ENCODE results near the gene ZDHHC3. TPM values are rescaled to one million over a fixed set of nuclear protein-coding genes. Genes with fewer than 3 reads are reported as not detected.

Gene ZDHHC3
- total RNA-seq, 2 donors from 2014 or later = 64.6 to 91.7 TPM

- H3K27ac ChIP-seq = no peak overlapping the region
- 78% methylated on average over 3 of the region's 3 CpGs for WGBS
- H3K36me3 ChIP-seq = peaks cover 0 to 3% of the 10 kb centered on the region in 2 donors
These were observed 52.1 kb downstream of the ZDHHC3 start for GRCh38 chr3:44923632-44924456.

DNA sequence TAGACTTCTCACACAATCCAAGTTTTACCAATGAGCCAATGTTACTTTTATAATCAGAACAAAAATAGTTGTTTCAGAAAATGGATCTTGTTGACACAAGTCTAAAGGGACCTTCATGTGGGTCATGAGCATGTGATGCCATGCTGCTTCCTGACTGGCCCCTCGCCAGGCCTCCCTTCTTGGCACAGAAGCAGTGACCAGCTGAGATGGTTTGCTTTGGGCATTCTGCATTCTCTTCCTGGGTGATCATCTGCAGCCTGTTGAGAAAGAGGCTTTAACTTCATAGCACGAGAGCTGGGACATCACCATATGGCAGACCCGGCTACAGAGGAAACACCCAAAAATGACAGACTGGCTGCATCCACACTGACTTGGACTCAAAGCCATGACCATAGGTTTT, 55.9 kb downstream of the ZDHHC3 start:
- Histone ChIP-seq H3K36me3 (no peaks in the 10 kb centered on the region), H3K27ac (no peak overlapping the region), H3K27me3 (replicated peaks; ENCODE audit: insufficient read depth) (no peaks in the 10 kb centered on the region), H3K9me3 (no peaks in the 10 kb centered on the region), H3K4me1 (replicated peaks) (no peaks in the 10 kb centered on the region), H3K4me3 (no peak overlapping the region)
- TF ChIP-seq CTCF (IDR thresholded peaks at IDR 0.05) = no peak
- no peak for TF ChIP-seq POLR2A (IDR thresholded peaks at IDR 0.05)
- TF ChIP-seq POLR2AphosphoS5 (IDR thresholded peaks at IDR 0.05) = no peak
- intact Hi-C loops (cut with DNase I) = no loop called here
- WGBS = 90% methylated on average over 3 of the region's 3 CpGs
- DNase-seq (ENCODE audit: low spot score) = no peak

More at GRCh38 chr3:44923632-44924456, 52.1 kb downstream of the ZDHHC3 start:
- TF ChIP-seq POLR2A (IDR thresholded peaks at IDR 0.05) (no peak), CTCF (IDR thresholded peaks at IDR 0.05) (no peak), POLR2AphosphoS5 (IDR thresholded peaks at IDR 0.05) (no peak)
- H3K27me3 ChIP-seq (replicated peaks; ENCODE audit: insufficient read depth) = no peaks in the 10 kb centered on the region
- intact Hi-C loops (cut with DNase I) = no loop called here
- H3K4me1 ChIP-seq (replicated peaks) = no peaks in the 10 kb centered on the region
- H3K9me3 ChIP-seq = no peaks in the 10 kb centered on the region
- no peak for DNase-seq (ENCODE audit: low spot score)
- no peak overlapping the region for H3K4me3 ChIP-seq

- TF ChIP-seq POLR2AphosphoS5 (IDR thresholded peaks at IDR 0.05) (no peak), CTCF (IDR thresholded peaks at IDR 0.05) (no peak)
- no peaks in the 10 kb centered on the region for H3K4me1 ChIP-seq (replicated peaks)
- H3K27me3 ChIP-seq (replicated peaks; ENCODE audit: insufficient read depth) = no peaks in the 10 kb centered on the region
- no peak for DNase-seq (ENCODE audit: low spot score)
- no peak overlapping the region for H3K27ac ChIP-seq
- intact Hi-C loops (cut with DNase I) = loop anchor here (10.0 kb wide), 1 partner anchor 594 kb away; no protein-coding TSS in a partner anchor
- H3K36me3 ChIP-seq = no peaks in the 10 kb centered on the region
- WGBS = 70% methylated on average over 6 of the region's 6 CpGs
- no peak overlapping the region for H3K4me3 ChIP-seq
- H3K9me3 ChIP-seq = no peaks in the 10 kb centered on the region
These were observed 57.4 kb downstream of the ZDHHC3 start for GRCh38 chr3:44918581-44918980.

DNA sequence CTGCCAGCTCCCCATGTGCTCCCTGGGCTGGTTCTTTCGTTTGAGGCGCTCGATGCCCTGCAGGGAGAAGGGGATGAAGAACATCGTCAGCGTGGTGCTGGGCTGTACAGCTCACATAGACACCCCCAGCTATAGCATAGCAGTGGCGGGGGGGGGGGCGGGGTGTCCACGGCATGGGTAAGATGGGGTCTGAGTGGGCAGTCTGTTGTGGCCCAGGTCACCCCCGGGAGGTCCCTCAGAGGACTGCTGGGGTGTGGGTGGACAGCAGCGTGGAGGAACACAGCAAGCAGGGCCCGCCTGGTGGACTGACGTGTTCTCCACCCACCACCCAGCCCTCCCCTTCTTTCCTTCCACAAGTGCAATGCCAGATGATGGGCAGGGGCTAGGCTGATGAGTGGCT, 57.9 kb downstream of the ZDHHC3 start:
- Histone ChIP-seq H3K4me1 (replicated peaks) (no peaks in the 10 kb centered on the region), H3K36me3 (no peaks in the 10 kb centered on the region), H3K9me3 (no peaks in the 10 kb centered on the region), H3K27ac (no peak overlapping the region), H3K27me3 (replicated peaks; ENCODE audit: insufficient read depth) (no peaks in the 10 kb centered on the region), H3K4me3 (no peak overlapping the region)
- intact Hi-C loops (cut with DNase I) = loop anchor here (10.0 kb wide), 1 partner anchor 593 kb away; no protein-coding TSS in a partner anchor
- TF ChIP-seq POLR2A (IDR thresholded peaks at IDR 0.05) = no peak
- TF ChIP-seq CTCF (IDR thresholded peaks at IDR 0.05) = no peak
- TF ChIP-seq POLR2AphosphoS5 (IDR thresholded peaks at IDR 0.05) = no peak
- WGBS = 95% methylated on average over 12 of the region's 12 CpGs
- no peak for DNase-seq (ENCODE audit: low spot score)
